Panc1 (cell line): ENCODE measurements around the gene PC. TPM values are rescaled to one million over a fixed set of nuclear protein-coding genes. Genes with fewer than 3 reads are reported as not detected.

Experiments used
- ATAC-seq: fragments of 200-7000 bp; cut with Tn5 transposase; 2 replicates; pipeline ENCODE4 v1.9.1; 2020; ENCODE audit warnings: mild to moderate bottlenecking, moderate library complexity
- BruUV-seq: library from RNA; stranded (reverse); fragments of 400-500 nt; replicated peaks from 2 replicates; lab custom pipeline; 2021; lab: Mats Ljungman, UMichigan
- CTCF ChIA-PET: fragments of 300-600 bp; sonication (Branson Sonifier 250); formaldehyde crosslinking; loops from one replicate; lab custom pipeline; 2022; ENCODE audit warnings: antibody characterized with exemption; lab: Charles Lee
- POLR2A ChIA-PET: fragments of 300-600 bp; sonication (Branson Sonifier 250); formaldehyde crosslinking; loops from one replicate; lab custom pipeline; 2022; ENCODE audit warnings: antibody characterized with exemption; lab: Charles Lee
- DNase-seq: peaks from one replicate; pipeline ENCODE4 v3.0.0-alpha.2; 2010; ENCODE audit warnings: low read depth, low spot score
- H3K27ac ChIP-seq: 2 replicates; pipeline ENCODE4 v1.5.1; 2011; ENCODE audit warnings: mild to moderate bottlenecking, low read length, inconsistent platforms
- H3K27me3 ChIP-seq: fragments of 200-500 bp; sonication (Bioruptor generic); 2 replicates; pipeline ENCODE4 v1.6.0; 2014; ENCODE audit warnings: low read length, inconsistent platforms; ENCODE audit not compliant: control insufficient read depth, insufficient read depth
- H3K36me3 ChIP-seq: fragments of 200-500 bp; sonication (Bioruptor generic); 2 replicates; pipeline ENCODE4 v1.5.1; 2014; ENCODE audit warnings: inconsistent platforms, mild to moderate bottlenecking, low read length, moderate library complexity; ENCODE audit not compliant: control insufficient read depth, insufficient read depth
- H3K4me1 ChIP-seq: 2 replicates; pipeline ENCODE4 v1.5.1; 2011; ENCODE audit warnings: inconsistent platforms, mild to moderate bottlenecking, low read length, moderate library complexity; ENCODE audit not compliant: control insufficient read depth, insufficient read depth
- H3K4me3 ChIP-seq, 2 experiments: 2 replicates each; pipeline ENCODE4 v1.5.1; 2011 to 2012; ENCODE audit warnings: low read depth in 2 of 2, low read length in 2 of 2, mild to moderate bottlenecking in 2 of 2, inconsistent platforms in 1 of 2, moderate library complexity in 1 of 2
- H3K9me3 ChIP-seq: fragments of 200-500 bp; sonication (Bioruptor generic); 2 replicates; pipeline ENCODE4 v1.5.1; 2014; ENCODE audit warnings: low read depth, mild to moderate bottlenecking, inconsistent platforms, low read length, moderate library complexity; ENCODE audit not compliant: control insufficient read depth, insufficient read depth
- CTCF ChIP-seq: fragments of 450-650 bp; IDR thresholded peaks from 2 replicates; pipeline ENCODE4 v1.5.1; 2017; ENCODE audit warnings: mild to moderate bottlenecking
- POLR2AphosphoS5 ChIP-seq: IDR thresholded peaks from 2 replicates; pipeline ENCODE4 v1.6.1; 2012; ENCODE audit warnings: mild to moderate bottlenecking, low read depth, low read length, moderate library complexity
- REST ChIP-seq, 2 experiments: IDR thresholded peaks; 2 replicates each; pipeline ENCODE4 v1.6.1; 2011 to 2012; ENCODE audit warnings: low read depth in 2 of 2, control low read depth in 1 of 2, low read length in 1 of 2, mild to moderate bottlenecking in 1 of 2, moderate library complexity in 1 of 2; ENCODE audit not compliant: insufficient read depth in 1 of 2
- SIN3A ChIP-seq: IDR thresholded peaks from 2 replicates; pipeline ENCODE4 v1.6.1; 2012; ENCODE audit warnings: low read depth, mild to moderate bottlenecking, low read length, moderate library complexity, borderline replicate concordance; ENCODE audit not compliant: insufficient read depth
- TCF7L2 ChIP-seq: IDR thresholded peaks from 2 replicates; pipeline ENCODE4 v1.6.1; 2011; ENCODE audit warnings: mild to moderate bottlenecking, low read depth, low read length, inconsistent platforms
- in situ Hi-C: cut with HindIII; loops from 2 replicates; pipeline ENCODE4 v1.10.0; 2016; ENCODE audit warnings: low sequenced_read_pairs, low pct_unique_long_range_greater_than_20kb
- intact Hi-C: fragments of 100-400 bp; cut with micrococcal nuclease; formaldehyde crosslinking; loops from one replicate; pipeline ENCODE4 v1.10.0; 2022; ENCODE audit not compliant: unreplicated experiment
- total RNA-seq: library from RNA; stranded (reverse); gene quantifications from one replicate; pipeline ENCODE4 v1.2.1, GENCODE V29; 2021; ENCODE audit not compliant: unreplicated experiment

Gene PC
- total RNA-seq, 1 experiment from 2014 or later, result 12.8 TPM

- CTCF ChIA-PET, result interaction anchor here (0.9 kb wide), 1 partner anchor 68 kb away, joined by 3 read pairs; no protein-coding TSS in a partner anchor
- POLR2A ChIA-PET, result no interaction called here
Measured at GRCh38 chr11:66986178-66986545, 28.0 kb upstream of the PC start.

GRCh38 chr11:66985508-66986177 lies 27.5 kb upstream of the PC start:
- Histone ChIP-seq H3K4me1 (peaks cover 8% of the 10 kb centered on the region), H3K27ac (no peak overlapping the region), H3K4me3 (no peak overlapping the region), H3K9me3 (no peaks in the 10 kb centered on the region), H3K36me3 (no peaks in the 10 kb centered on the region), H3K27me3 (no peaks in the 10 kb centered on the region)
- ATAC-seq (no peak), DNase-seq (no peak)
- CTCF ChIA-PET, result interaction anchor here (0.6 kb wide), 1 partner anchor 124 kb away, joined by 3 read pairs; no protein-coding TSS in a partner anchor
- POLR2A ChIA-PET, result no interaction called here
- TF ChIP-seq TCF7L2, result no peak
- no peak for TF ChIP-seq REST (IDR thresholded peaks at IDR 0.05; ENCODE audit: insufficient read depth in 1 of 2, low read depth in 2 of 2, low read length in 1 of 2)
- TF ChIP-seq CTCF, result no peak
- no peak for TF ChIP-seq SIN3A
- no peak for TF ChIP-seq POLR2AphosphoS5
- in situ Hi-C loops (no loop called here), intact Hi-C loops (no loop called here)
- BruUV-seq, result no TSS peak

More at GRCh38 chr11:66986178-66986545, 28.0 kb upstream of the PC start:
- in situ Hi-C loops (no loop called here), intact Hi-C loops (no loop called here)
- H3K27ac ChIP-seq, result no peak overlapping the region
- no peak for ATAC-seq
- TF ChIP-seq SIN3A, result no peak
- no peak for TF ChIP-seq REST (IDR thresholded peaks at IDR 0.05; ENCODE audit: insufficient read depth in 1 of 2, low read depth in 2 of 2, low read length in 1 of 2)
- TF ChIP-seq CTCF, result no peak
- TF ChIP-seq POLR2AphosphoS5, result no peak
- TF ChIP-seq TCF7L2, result no peak
- H3K4me1 ChIP-seq, result peaks cover 8% of the 10 kb centered on the region
- H3K36me3 ChIP-seq, result no peaks in the 10 kb centered on the region
- BruUV-seq, result no TSS peak
- no peaks in the 10 kb centered on the region for H3K9me3 ChIP-seq
- no peak overlapping the region for H3K4me3 ChIP-seq
- H3K27me3 ChIP-seq, result no peaks in the 10 kb centered on the region
- no peak for DNase-seq
